ENCODE data around the gene GGT6.

Gene GGT6

GRCh38 chr17:4576161-4576558 is 15.8 kb upstream of the GGT6 start:
- DNase-seq (ENCODE audit: low read depth) = no peak
- TF ChIP-seq CTCF (conservative IDR thresholded peaks at IDR 0.05; ENCODE audit: low read depth, low read length) = no peak

GRCh38 chr17:4574448-4575045 is 14.2 kb upstream of the GGT6 start:
- no peak for DNase-seq (ENCODE audit: low read depth)
- no peak for TF ChIP-seq CTCF (conservative IDR thresholded peaks at IDR 0.05; ENCODE audit: low read depth, low read length)
- no peak overlapping the region for H3K4me3 ChIP-seq (ENCODE audit: low read length)

More at GRCh38 chr17:4576161-4576558, 15.8 kb upstream of the GGT6 start:
- H3K4me3 ChIP-seq (ENCODE audit: low read length) = no peak overlapping the region

- DNase-seq (ENCODE audit: low read depth) = no peak
- no peak for TF ChIP-seq CTCF (conservative IDR thresholded peaks at IDR 0.05; ENCODE audit: low read depth, low read length)
- H3K4me3 ChIP-seq (ENCODE audit: low read length) = no peak overlapping the region
These were observed 13.3 kb upstream of the GGT6 start for GRCh38 chr17:4573669-4574068.

- H3K4me3 ChIP-seq (ENCODE audit: low read length) = no peak overlapping the region
- DNase-seq (ENCODE audit: low read depth) = no peak
- TF ChIP-seq CTCF (conservative IDR thresholded peaks at IDR 0.05; ENCODE audit: low read depth, low read length) = no peak
These were observed 12.7 kb upstream of the GGT6 start for GRCh38 chr17:4573115-4573514.

- no peak for DNase-seq (ENCODE audit: low read depth)
- no peak overlapping the region for H3K4me3 ChIP-seq (ENCODE audit: low read length)
- no peak for TF ChIP-seq CTCF (conservative IDR thresholded peaks at IDR 0.05; ENCODE audit: low read depth, low read length)
These were observed 11.8 kb upstream of the GGT6 start for GRCh38 chr17:4572131-4572530.

GRCh38 chr17:4569591-4569990 is 9.2 kb upstream of the GGT6 start:
- no peak for TF ChIP-seq CTCF (conservative IDR thresholded peaks at IDR 0.05; ENCODE audit: low read depth, low read length)
- DNase-seq (ENCODE audit: low read depth) = no peak
- H3K4me3 ChIP-seq (ENCODE audit: low read length) = no peak overlapping the region

- peak; percentile 82 for TF ChIP-seq CTCF (conservative IDR thresholded peaks at IDR 0.05; ENCODE audit: low read depth, low read length)
- no peak overlapping the region for H3K4me3 ChIP-seq (ENCODE audit: low read length)
- no peak for DNase-seq (ENCODE audit: low read depth)
These were observed 6.4 kb upstream of the GGT6 start for GRCh38 chr17:4566785-4567184.

Measured in retinal pigment epithelial cell (primary cell).